Mesothelial cell of epicardium (in vitro differentiated cells): ENCODE measurements around the gene ZMIZ2. TPM values are rescaled to one million over a fixed set of nuclear protein-coding genes. Genes with fewer than 3 reads are reported as not detected.

Experiments used
- DNase-seq, 2 experiments: peaks; one replicate each; pipeline ENCODE4 v3.0.0; 2021; ENCODE audit warnings: low spot score in 2 of 2; ENCODE audit not compliant: unreplicated experiment in 2 of 2
- H3K27ac Mint-ChIP-seq: 2 replicates; pipeline ENCODE4 v1.8.0; 2021; ENCODE audit warnings: mixed read lengths
- H3K27me3 Mint-ChIP-seq: 2 replicates; pipeline ENCODE4 v1.8.0; 2021; ENCODE audit warnings: low read depth, mixed read lengths
- H3K36me3 Mint-ChIP-seq: 2 replicates; pipeline ENCODE4 v1.8.0; 2021; ENCODE audit warnings: mixed read lengths
- H3K4me1 Mint-ChIP-seq: 2 replicates; pipeline ENCODE4 v1.8.0; 2021; ENCODE audit warnings: mixed read lengths
- H3K4me3 Mint-ChIP-seq: 2 replicates; pipeline ENCODE4 v1.8.0; 2021; ENCODE audit warnings: mild to moderate bottlenecking, moderate library complexity, mixed read lengths
- H3K9me3 Mint-ChIP-seq: 2 replicates; pipeline ENCODE4 v1.8.0; 2021; ENCODE audit warnings: mixed read lengths
- total RNA-seq: library from RNA; stranded (reverse); gene quantifications from 3 replicates; pipeline ENCODE4 v1.2.1, GENCODE V29; 2021
- TF ChIP-seq, protein P1 (sequence below): fragments of 200-600 bp; sonication (generic); IDR thresholded peaks from one replicate; pipeline ENCODE4 v1.5.0; 2021; ENCODE audit warnings: antibody characterized with exemption; ENCODE audit not compliant: unreplicated experiment

ZMIZ2 gene
- total RNA-seq, 1 donor from 2014 or later = 164 TPM

DNA sequence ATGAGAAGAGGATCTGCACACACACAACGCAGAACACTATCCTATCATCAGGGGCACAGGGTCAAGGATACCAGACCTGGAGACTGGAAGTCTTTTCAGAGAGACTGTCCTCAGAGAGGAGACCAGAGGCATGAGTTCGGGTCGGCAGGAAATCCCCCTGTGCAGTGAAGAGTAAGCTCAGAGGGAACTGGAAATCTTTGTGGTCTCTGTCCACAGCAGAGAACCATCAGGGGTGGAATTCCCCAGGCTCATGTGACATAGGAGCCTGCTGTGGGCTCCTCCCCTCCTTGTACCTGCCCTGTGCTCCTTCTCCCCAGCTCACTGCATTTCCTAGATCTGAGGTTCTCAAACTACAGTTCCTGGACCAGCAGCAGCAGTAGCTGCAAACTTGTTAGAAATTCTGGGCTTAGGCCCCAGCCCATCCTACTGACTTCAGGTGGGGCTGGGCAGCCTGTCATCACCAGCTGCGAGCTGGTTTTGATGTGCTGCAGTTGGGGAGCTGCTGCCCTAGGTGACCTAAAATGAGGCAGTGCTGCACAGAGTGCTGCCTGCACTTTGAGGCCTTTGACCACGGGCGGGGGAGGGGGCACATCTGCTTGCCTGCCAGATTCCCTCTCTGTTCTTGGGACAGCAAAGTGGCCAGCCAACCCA, 2.4 kb downstream of the ZMIZ2 start:
- Mint-ChIP-seq H3K4me1 (peaks cover 31% of the 10 kb centered on the region), H3K4me3 (peak overlapping the region; percentile 69), H3K36me3 (peaks cover 10% of the 10 kb centered on the region), H3K9me3 (peaks cover 3% of the 10 kb centered on the region), H3K27me3 (no peaks in the 10 kb centered on the region), H3K27ac (peak overlapping the region; percentile 6)
- TF ChIP-seq, protein P1, sequence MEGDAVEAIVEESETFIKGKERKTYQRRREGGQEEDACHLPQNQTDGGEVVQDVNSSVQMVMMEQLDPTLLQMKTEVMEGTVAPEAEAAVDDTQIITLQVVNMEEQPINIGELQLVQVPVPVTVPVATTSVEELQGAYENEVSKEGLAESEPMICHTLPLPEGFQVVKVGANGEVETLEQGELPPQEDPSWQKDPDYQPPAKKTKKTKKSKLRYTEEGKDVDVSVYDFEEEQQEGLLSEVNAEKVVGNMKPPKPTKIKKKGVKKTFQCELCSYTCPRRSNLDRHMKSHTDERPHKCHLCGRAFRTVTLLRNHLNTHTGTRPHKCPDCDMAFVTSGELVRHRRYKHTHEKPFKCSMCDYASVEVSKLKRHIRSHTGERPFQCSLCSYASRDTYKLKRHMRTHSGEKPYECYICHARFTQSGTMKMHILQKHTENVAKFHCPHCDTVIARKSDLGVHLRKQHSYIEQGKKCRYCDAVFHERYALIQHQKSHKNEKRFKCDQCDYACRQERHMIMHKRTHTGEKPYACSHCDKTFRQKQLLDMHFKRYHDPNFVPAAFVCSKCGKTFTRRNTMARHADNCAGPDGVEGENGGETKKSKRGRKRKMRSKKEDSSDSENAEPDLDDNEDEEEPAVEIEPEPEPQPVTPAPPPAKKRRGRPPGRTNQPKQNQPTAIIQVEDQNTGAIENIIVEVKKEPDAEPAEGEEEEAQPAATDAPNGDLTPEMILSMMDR = no peak
- no peak for DNase-seq

DNA sequence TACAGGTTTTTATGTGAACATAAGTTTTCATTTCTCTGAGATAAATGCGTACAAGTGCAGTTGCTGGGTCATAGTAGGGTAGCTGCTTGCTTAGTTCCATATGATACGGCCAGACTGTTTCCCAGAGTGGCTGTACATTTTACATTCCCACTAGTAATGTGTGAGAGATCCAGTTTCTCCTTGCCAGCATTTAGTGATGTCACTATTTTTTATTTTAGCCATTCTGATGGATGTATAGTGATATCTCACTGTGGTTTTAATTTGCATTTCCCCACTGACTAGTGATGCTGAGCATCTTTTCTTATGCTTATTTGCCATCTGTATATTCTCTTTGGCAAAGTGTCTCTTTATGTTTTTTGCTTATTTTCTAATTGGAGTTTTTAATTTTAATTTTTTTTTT, 4.2 kb downstream of the ZMIZ2 start:
- peaks cover 3% of the 10 kb centered on the region for H3K9me3 Mint-ChIP-seq
- no peaks in the 10 kb centered on the region for H3K27me3 Mint-ChIP-seq
- TF ChIP-seq, protein P1 = no peak
- no peak overlapping the region for H3K27ac Mint-ChIP-seq
- no peak for DNase-seq
- H3K4me1 Mint-ChIP-seq = peaks cover 27% of the 10 kb centered on the region
- no peak overlapping the region for H3K4me3 Mint-ChIP-seq
- H3K36me3 Mint-ChIP-seq = peaks cover 10% of the 10 kb centered on the region

DNA sequence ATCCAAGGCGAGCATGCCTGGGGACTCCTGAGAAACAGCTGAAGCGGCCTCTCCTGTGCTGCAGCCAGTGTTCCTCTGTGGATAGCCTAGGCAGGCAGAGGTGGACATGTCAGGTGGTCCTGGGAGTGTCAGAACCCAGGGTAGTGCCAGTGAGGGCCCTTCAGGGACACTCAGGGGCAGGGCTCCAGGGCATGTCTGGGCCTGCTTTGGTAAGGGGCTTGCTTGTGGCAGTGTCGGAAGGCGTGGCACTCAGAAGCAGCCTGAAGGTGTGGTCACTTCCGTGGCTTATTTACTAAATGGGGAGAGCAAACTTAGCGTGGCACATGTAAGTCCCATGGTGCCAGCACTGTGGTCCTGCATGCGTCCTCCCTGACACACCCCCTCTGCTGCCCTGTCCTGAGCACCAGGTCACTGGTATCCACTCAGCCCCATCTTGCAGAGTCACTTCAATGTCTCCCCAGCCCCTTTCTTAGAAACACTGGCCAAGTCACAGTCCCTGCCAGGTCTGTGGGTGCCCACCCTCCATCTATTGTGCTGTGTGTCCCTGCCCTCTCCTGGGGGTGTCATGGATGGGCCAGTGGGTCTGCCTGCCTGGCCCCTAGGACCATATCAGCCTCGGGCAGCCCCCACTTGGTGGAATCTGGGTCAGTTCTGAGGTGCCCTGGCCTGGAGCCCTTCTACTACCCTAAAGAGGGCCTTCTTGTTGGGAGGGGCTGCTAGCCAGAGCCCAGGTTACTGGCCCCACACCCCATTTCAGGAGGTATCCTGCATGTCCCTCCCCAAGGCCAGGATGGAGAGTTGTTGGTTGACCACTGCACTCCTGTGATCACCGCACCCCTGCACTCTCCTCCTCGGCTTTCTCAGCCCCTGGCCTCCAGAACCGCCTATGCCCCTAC, 6.4 kb downstream of the ZMIZ2 start:
- TF ChIP-seq, protein P1 = no peak
- peaks cover 3% of the 10 kb centered on the region for H3K9me3 Mint-ChIP-seq
- H3K27ac Mint-ChIP-seq = peak overlapping the region; percentile 9
- DNase-seq = no peak
- H3K4me1 Mint-ChIP-seq = peaks cover 19% of the 10 kb centered on the region
- no peaks in the 10 kb centered on the region for H3K27me3 Mint-ChIP-seq
- peaks cover 14% of the 10 kb centered on the region for H3K36me3 Mint-ChIP-seq
- H3K4me3 Mint-ChIP-seq = no peak overlapping the region

DNA sequence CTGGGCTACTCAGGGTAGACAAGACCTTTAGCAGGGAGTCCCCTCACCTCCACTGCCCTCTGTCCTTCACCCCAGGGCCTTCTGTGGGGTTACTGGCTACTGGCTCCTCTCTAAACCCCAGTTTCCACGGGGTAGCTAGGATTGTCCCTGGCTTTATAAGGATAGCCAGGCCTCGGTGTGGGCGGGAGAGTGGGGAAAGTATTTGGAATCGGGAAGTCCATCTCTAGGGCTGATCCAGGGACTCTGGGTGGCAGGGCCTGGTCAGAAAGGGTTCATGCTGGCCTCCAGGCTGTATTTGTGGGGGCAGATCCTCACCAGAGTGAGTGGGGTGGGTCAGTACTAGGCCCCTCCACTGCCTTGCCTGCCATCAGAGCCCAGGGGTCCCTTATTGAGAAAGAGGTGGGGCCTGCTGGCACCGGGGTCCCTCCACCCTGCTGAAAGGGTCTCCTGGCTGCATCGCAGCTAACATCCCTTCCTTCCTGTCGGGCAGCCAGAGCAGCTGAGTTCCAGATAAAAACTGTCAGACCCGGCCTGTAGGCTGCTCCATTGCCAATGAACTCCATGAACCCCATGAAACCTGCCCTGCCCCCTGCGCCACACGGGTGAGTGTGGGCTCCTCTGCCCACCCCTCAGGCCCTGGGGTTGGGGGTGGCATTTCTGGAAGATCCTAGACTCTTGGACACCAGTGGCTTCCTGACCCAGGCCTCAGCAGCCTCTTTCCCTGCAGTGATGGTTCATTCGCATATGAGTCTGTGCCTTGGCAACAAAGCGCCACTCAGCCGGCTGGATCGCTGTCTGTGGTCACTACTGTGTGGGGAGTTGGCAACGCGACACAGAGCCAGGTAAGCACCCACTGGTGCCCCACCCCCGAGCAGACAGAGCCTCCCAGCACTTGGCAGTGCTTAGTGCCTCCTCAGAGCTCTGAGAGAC, 7.3 kb downstream of the ZMIZ2 start:
- Mint-ChIP-seq H3K4me3 (no peak overlapping the region), H3K36me3 (peaks cover 14% of the 10 kb centered on the region), H3K4me1 (peaks cover 11% of the 10 kb centered on the region), H3K9me3 (peaks cover 3% of the 10 kb centered on the region), H3K27ac (peak overlapping the region; percentile 9), H3K27me3 (no peaks in the 10 kb centered on the region)
- TF ChIP-seq, protein P1 = no peak
- DNase-seq = no peak

DNA sequence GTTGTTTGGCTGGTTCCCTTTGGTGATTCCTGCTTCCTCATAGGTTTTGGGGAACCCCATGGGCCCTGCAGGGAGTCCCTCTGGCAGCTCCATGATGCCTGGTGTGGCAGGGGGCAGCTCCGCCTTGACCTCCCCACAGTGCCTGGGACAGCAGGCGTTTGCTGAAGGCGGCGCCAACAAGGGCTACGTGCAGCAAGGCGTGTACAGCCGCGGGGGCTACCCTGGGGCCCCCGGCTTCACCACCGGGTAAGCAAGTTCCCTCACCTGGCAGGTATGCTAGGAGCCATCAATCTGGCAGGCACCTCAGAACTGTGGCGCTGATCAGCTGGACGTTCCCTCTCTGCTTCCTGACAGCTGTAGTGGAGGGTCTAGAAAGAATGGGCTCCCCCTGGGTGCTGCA, 8.3 kb downstream of the ZMIZ2 start:
- H3K9me3 Mint-ChIP-seq = peaks cover 3% of the 10 kb centered on the region
- TF ChIP-seq, protein P1 = no peak
- H3K4me3 Mint-ChIP-seq = no peak overlapping the region

More for the DNA sequence above, 8.3 kb downstream of the ZMIZ2 start:
- DNase-seq = no peak
- Mint-ChIP-seq H3K27ac (no peak overlapping the region), H3K27me3 (no peaks in the 10 kb centered on the region), H3K4me1 (peaks cover 7% of the 10 kb centered on the region), H3K36me3 (peaks cover 13% of the 10 kb centered on the region)
